GM23338 (cell line): ENCODE data around the gene SUGP1. TPM values are rescaled to one million over a fixed set of nuclear protein-coding genes. Genes with fewer than 3 reads are reported as not detected.

ENCODE experiments used
- ATAC-seq: fragments of 200-7000 bp; cut with Tn5 transposase; 3 replicates; pipeline ENCODE4 v1.9.1; 2020
- DNase-seq: peaks from one replicate; pipeline ENCODE4 v3.0.0-alpha.2; 2015; ENCODE audit warnings: low spot score
- H2AFZ ChIP-seq: fragments of 200-600 bp; sonication (generic); 2 replicates; pipeline ENCODE4 v1.8.0; 2016; ENCODE audit warnings: antibody characterized with exemption, mild to moderate bottlenecking, moderate library complexity
- H3F3A ChIP-seq: fragments of 200-600 bp; sonication (generic); replicated peaks from 2 replicates; pipeline ENCODE4 v1.8.0; 2017; ENCODE audit warnings: antibody characterized with exemption, mixed run types, low read depth
- H3K27ac ChIP-seq: fragments of 200-600 bp; sonication (generic); 2 replicates; pipeline ENCODE4 v1.6.1; 2016; ENCODE audit warnings: low read depth
- H3K27me3 ChIP-seq: fragments of 200-600 bp; sonication (generic); 2 replicates; pipeline ENCODE4 v1.8.0; 2016; ENCODE audit warnings: mild to moderate bottlenecking, mixed run types, moderate library complexity; ENCODE audit not compliant: insufficient read depth
- H3K36me3 ChIP-seq: fragments of 200-600 bp; sonication (generic); 2 replicates; pipeline ENCODE4 v1.8.0; 2016; ENCODE audit warnings: mild to moderate bottlenecking; ENCODE audit not compliant: insufficient read depth
- H3K4me1 ChIP-seq: fragments of 200-600 bp; sonication (generic); 2 replicates; pipeline ENCODE4 v1.8.0; 2016; ENCODE audit warnings: mild to moderate bottlenecking, moderate library complexity; ENCODE audit not compliant: insufficient read depth
- H3K4me2 ChIP-seq: fragments of 200-600 bp; sonication (generic); 2 replicates; pipeline ENCODE4 v1.7.1; 2017; ENCODE audit warnings: mixed run types
- H3K4me3 ChIP-seq: fragments of 200-600 bp; sonication (generic); 2 replicates; pipeline ENCODE4 v1.6.1; 2016; ENCODE audit warnings: mixed run types
- H3K79me2 ChIP-seq: fragments of 200-600 bp; sonication (generic); replicated peaks from 2 replicates; pipeline ENCODE4 v1.8.0; 2017; ENCODE audit warnings: mild to moderate bottlenecking; ENCODE audit not compliant: insufficient read depth
- H3K9me2 ChIP-seq: fragments of 200-600 bp; sonication (generic); 2 replicates; pipeline ENCODE4 v1.8.0; 2017; ENCODE audit not compliant: insufficient read depth
- H4K20me1 ChIP-seq: fragments of 200-600 bp; sonication (generic); replicated peaks from 2 replicates; pipeline ENCODE4 v1.8.0; 2017; ENCODE audit warnings: mild to moderate bottlenecking; ENCODE audit not compliant: insufficient read depth
- H3K27ac Mint-ChIP-seq: 2 replicates; pipeline ENCODE4 v1.8.0; 2020; ENCODE audit warnings: inconsistent platforms, mild to moderate bottlenecking, moderate library complexity, mixed read lengths
- H3K27me3 Mint-ChIP-seq: 3 replicates; pipeline ENCODE4 v1.8.0; 2022; ENCODE audit warnings: low read depth, mild to moderate bottlenecking, moderate library complexity, mixed read lengths, inconsistent platforms; ENCODE audit not compliant: insufficient read depth, poor library complexity
- H3K36me3 Mint-ChIP-seq: 3 replicates; pipeline ENCODE4 v1.8.0; 2021; ENCODE audit warnings: low read depth, mild to moderate bottlenecking, inconsistent platforms, moderate library complexity, mixed read lengths
- H3K4me1 Mint-ChIP-seq: 3 replicates; pipeline ENCODE4 v1.8.0; 2020; ENCODE audit warnings: mild to moderate bottlenecking, inconsistent platforms, mixed read lengths
- H3K4me3 Mint-ChIP-seq: 3 replicates; pipeline ENCODE4 v1.8.0; 2021; ENCODE audit warnings: moderate library complexity, mild to moderate bottlenecking, inconsistent platforms, mixed read lengths
- H3K9me3 Mint-ChIP-seq: 3 replicates; pipeline ENCODE4 v1.8.0; 2020; ENCODE audit warnings: moderate library complexity, mild to moderate bottlenecking, inconsistent platforms, mixed read lengths
- CREB1 ChIP-seq: fragments of 250-450 bp; sonication (Bioruptor Pico); IDR thresholded peaks from 2 replicates; pipeline ENCODE4 v1.5.0; 2020; ENCODE audit warnings: low read depth, mild to moderate bottlenecking, moderate library complexity
- EZH2 ChIP-seq: fragments of 200-600 bp; sonication (generic); IDR thresholded peaks from one replicate; pipeline ENCODE4 v1.8.0; 2017; ENCODE audit warnings: antibody characterized with exemption, mild to moderate bottlenecking, low read depth; ENCODE audit not compliant: unreplicated experiment
- EZH2phosphoT487 ChIP-seq: fragments of 200-600 bp; sonication (generic); IDR thresholded peaks from one replicate; pipeline ENCODE4 v1.8.1; 2018; ENCODE audit warnings: antibody characterized with exemption; ENCODE audit not compliant: unreplicated experiment
- JUNB ChIP-seq: IDR thresholded peaks from one replicate; pipeline ENCODE4 v1.6.1; 2016; ENCODE audit warnings: antibody characterized with exemption; ENCODE audit not compliant: unreplicated experiment
- NANOG ChIP-seq: IDR thresholded peaks from 2 replicates; pipeline ENCODE4 v1.6.1; 2016; ENCODE audit warnings: antibody characterized with exemption, borderline replicate concordance
- POLR2AphosphoS5 ChIP-seq: IDR thresholded peaks from 2 replicates; pipeline ENCODE4 v1.6.1; 2016; ENCODE audit warnings: antibody characterized with exemption, low read depth
- STAT1 ChIP-seq: IDR thresholded peaks from one replicate; pipeline ENCODE4 v1.6.1; 2016; ENCODE audit warnings: antibody characterized with exemption; ENCODE audit not compliant: unreplicated experiment
- ZNF114 ChIP-seq: fragments of 250-450 bp; sonication (Bioruptor Pico); IDR thresholded peaks from 2 replicates; pipeline ENCODE4 v1.5.0; 2020; ENCODE audit warnings: mild to moderate bottlenecking, moderate library complexity
- ZNF331 ChIP-seq: fragments of 250-450 bp; sonication (Bioruptor Pico); IDR thresholded peaks from 2 replicates; pipeline ENCODE4 v1.5.0; 2020; ENCODE audit warnings: low read depth, mild to moderate bottlenecking, moderate library complexity
- polyA plus RNA-seq: library from polyadenylated mRNA; unstranded; fragments of >200 nt; fragmentation: Nextera tagmentation; extraction: Ambion mirVana; gene quantifications from 2 replicates; pipeline ENCODE4 v1.2.1, GENCODE V29; 2016
- total RNA-seq: library from RNA; depleted of rRNA; stranded (reverse); fragments of >200 nt; shearing (Covaris generic); gene quantifications from 2 replicates; pipeline ENCODE4 v1.2.3, GENCODE V29; 2014
- TF ChIP-seq, protein P1 (sequence below), 2 experiments: fragments of 200-600 bp in 1 of 2; sonication (generic) in 1 of 2; conservative IDR thresholded peaks; 2 replicates each; pipeline versions ENCODE4 v1.5.1 to v1.6.1; 2016 to 2017; ENCODE audit warnings: antibody characterized with exemption in 2 of 2, low read depth in 2 of 2, mild to moderate bottlenecking in 2 of 2, moderate library complexity in 1 of 2
- TF ChIP-seq, protein P2 (sequence below): IDR thresholded peaks from 2 replicates; pipeline ENCODE4 v1.6.1; 2016; ENCODE audit warnings: antibody characterized with exemption
- TF ChIP-seq, protein P3 (sequence below): IDR thresholded peaks from one replicate; pipeline ENCODE4 v1.6.1; 2018; ENCODE audit warnings: antibody characterized with exemption; ENCODE audit not compliant: unreplicated experiment
- TF ChIP-seq, protein P4 (sequence below): fragments of 250-450 bp; sonication (Bioruptor Pico); IDR thresholded peaks from 2 replicates; pipeline ENCODE4 v1.5.0; 2020; ENCODE audit warnings: mild to moderate bottlenecking, moderate library complexity

The SUGP1 gene
- total and polyA plus RNA-seq, 2 experiments from 2014 or later = 38.6 to 61.6 TPM

DNA sequence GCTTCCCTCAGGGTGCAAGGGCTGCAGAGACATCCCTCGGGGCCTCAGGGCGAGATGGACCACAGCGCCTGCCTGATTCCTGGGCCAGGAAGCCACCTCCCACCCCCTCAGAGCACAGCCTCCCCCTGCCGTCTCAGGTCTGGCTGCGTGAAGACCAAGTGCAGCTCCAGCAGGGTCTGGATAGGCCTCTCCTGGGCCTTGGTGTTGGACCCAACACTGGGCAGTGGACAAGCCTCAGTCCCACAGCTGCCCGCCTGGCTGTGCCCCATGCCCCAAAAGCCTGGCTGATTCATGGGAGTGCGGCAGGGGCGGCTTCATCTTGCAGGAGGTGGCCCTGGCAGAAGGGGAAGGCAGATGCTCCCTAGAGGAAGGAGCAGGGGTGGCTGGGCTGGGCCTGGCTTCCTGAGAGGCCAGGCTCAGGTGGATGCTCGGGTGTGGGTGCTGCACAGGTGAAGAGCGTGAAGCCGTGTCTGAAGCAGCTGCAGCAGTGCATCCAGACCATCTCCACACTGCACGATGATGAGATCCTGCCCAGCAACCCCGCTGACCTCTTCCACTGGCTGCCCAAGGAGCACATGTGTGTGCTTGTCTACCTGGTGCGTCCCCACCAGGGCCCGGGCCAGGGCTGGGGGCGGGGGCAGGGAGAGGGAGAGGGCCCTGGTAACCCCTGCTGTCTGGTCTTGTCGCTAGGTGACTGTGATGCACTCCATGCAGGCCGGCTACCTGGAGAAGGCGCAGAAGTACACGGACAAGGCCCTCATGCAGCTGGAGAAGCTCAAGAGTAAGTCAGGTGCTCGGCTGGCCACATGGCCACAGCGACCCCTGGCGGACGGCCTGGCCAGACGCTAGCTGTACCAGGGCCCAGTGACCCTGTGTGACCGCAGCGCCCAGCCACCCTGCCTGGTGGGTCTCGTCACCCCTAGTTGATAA lies 22.0 kb upstream of the SUGP1 start:
- Histone ChIP-seq H4K20me1 (no peaks in the 10 kb centered on the region), H2AFZ (no peak overlapping the region), H3K4me2 (no peak overlapping the region), H3K27ac (no peak overlapping the region), H3K79me2 (no peaks in the 10 kb centered on the region), H3K4me1 (no peaks in the 10 kb centered on the region), H3K27me3 (no peaks in the 10 kb centered on the region), H3K9me2 (no peaks in the 10 kb centered on the region), H3K36me3 (0 out of 2 replicates have a peak, but pooled peaks cover 3% of the 10 kb centered on the region), H3K4me3 (no peak overlapping the region), H3F3A (no peaks in the 10 kb centered on the region)
- Mint-ChIP-seq H3K36me3 (peaks cover 60% of the 10 kb centered on the region), H3K27ac (no peak overlapping the region), H3K4me1 (no peaks in the 10 kb centered on the region), H3K9me3 (no peaks in the 10 kb centered on the region), H3K27me3 (peaks cover 7% of the 10 kb centered on the region), H3K4me3 (no peak overlapping the region)
- DNase-seq = peak; percentile 89
- peak; percentile 98 for ATAC-seq
- TF ChIP-seq, protein P1, sequence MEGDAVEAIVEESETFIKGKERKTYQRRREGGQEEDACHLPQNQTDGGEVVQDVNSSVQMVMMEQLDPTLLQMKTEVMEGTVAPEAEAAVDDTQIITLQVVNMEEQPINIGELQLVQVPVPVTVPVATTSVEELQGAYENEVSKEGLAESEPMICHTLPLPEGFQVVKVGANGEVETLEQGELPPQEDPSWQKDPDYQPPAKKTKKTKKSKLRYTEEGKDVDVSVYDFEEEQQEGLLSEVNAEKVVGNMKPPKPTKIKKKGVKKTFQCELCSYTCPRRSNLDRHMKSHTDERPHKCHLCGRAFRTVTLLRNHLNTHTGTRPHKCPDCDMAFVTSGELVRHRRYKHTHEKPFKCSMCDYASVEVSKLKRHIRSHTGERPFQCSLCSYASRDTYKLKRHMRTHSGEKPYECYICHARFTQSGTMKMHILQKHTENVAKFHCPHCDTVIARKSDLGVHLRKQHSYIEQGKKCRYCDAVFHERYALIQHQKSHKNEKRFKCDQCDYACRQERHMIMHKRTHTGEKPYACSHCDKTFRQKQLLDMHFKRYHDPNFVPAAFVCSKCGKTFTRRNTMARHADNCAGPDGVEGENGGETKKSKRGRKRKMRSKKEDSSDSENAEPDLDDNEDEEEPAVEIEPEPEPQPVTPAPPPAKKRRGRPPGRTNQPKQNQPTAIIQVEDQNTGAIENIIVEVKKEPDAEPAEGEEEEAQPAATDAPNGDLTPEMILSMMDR (conservative IDR thresholded peaks at IDR 0.05; ENCODE audit: low read depth in 2 of 2) = peak; percentile 91 to 98
- TF ChIP-seq STAT1 (no peak), NANOG (no peak), JUNB (no peak), CREB1 (0 out of 2 replicates have a peak, but pooled peaks have one; percentile 2), ZNF114 (CRISPR knock-in tag) (no peak), POLR2AphosphoS5 (no peak; the same call in 1 of the 2 replicates), EZH2 (no peak), EZH2phosphoT487 (no peak), ZNF331 (CRISPR knock-in tag) (no peak)
- TF ChIP-seq, protein P2, sequence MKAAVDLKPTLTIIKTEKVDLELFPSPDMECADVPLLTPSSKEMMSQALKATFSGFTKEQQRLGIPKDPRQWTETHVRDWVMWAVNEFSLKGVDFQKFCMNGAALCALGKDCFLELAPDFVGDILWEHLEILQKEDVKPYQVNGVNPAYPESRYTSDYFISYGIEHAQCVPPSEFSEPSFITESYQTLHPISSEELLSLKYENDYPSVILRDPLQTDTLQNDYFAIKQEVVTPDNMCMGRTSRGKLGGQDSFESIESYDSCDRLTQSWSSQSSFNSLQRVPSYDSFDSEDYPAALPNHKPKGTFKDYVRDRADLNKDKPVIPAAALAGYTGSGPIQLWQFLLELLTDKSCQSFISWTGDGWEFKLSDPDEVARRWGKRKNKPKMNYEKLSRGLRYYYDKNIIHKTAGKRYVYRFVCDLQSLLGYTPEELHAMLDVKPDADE = no peak
- TF ChIP-seq, protein P3, sequence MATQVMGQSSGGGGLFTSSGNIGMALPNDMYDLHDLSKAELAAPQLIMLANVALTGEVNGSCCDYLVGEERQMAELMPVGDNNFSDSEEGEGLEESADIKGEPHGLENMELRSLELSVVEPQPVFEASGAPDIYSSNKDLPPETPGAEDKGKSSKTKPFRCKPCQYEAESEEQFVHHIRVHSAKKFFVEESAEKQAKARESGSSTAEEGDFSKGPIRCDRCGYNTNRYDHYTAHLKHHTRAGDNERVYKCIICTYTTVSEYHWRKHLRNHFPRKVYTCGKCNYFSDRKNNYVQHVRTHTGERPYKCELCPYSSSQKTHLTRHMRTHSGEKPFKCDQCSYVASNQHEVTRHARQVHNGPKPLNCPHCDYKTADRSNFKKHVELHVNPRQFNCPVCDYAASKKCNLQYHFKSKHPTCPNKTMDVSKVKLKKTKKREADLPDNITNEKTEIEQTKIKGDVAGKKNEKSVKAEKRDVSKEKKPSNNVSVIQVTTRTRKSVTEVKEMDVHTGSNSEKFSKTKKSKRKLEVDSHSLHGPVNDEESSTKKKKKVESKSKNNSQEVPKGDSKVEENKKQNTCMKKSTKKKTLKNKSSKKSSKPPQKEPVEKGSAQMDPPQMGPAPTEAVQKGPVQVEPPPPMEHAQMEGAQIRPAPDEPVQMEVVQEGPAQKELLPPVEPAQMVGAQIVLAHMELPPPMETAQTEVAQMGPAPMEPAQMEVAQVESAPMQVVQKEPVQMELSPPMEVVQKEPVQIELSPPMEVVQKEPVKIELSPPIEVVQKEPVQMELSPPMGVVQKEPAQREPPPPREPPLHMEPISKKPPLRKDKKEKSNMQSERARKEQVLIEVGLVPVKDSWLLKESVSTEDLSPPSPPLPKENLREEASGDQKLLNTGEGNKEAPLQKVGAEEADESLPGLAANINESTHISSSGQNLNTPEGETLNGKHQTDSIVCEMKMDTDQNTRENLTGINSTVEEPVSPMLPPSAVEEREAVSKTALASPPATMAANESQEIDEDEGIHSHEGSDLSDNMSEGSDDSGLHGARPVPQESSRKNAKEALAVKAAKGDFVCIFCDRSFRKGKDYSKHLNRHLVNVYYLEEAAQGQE = no peak
- TF ChIP-seq, protein P4, sequence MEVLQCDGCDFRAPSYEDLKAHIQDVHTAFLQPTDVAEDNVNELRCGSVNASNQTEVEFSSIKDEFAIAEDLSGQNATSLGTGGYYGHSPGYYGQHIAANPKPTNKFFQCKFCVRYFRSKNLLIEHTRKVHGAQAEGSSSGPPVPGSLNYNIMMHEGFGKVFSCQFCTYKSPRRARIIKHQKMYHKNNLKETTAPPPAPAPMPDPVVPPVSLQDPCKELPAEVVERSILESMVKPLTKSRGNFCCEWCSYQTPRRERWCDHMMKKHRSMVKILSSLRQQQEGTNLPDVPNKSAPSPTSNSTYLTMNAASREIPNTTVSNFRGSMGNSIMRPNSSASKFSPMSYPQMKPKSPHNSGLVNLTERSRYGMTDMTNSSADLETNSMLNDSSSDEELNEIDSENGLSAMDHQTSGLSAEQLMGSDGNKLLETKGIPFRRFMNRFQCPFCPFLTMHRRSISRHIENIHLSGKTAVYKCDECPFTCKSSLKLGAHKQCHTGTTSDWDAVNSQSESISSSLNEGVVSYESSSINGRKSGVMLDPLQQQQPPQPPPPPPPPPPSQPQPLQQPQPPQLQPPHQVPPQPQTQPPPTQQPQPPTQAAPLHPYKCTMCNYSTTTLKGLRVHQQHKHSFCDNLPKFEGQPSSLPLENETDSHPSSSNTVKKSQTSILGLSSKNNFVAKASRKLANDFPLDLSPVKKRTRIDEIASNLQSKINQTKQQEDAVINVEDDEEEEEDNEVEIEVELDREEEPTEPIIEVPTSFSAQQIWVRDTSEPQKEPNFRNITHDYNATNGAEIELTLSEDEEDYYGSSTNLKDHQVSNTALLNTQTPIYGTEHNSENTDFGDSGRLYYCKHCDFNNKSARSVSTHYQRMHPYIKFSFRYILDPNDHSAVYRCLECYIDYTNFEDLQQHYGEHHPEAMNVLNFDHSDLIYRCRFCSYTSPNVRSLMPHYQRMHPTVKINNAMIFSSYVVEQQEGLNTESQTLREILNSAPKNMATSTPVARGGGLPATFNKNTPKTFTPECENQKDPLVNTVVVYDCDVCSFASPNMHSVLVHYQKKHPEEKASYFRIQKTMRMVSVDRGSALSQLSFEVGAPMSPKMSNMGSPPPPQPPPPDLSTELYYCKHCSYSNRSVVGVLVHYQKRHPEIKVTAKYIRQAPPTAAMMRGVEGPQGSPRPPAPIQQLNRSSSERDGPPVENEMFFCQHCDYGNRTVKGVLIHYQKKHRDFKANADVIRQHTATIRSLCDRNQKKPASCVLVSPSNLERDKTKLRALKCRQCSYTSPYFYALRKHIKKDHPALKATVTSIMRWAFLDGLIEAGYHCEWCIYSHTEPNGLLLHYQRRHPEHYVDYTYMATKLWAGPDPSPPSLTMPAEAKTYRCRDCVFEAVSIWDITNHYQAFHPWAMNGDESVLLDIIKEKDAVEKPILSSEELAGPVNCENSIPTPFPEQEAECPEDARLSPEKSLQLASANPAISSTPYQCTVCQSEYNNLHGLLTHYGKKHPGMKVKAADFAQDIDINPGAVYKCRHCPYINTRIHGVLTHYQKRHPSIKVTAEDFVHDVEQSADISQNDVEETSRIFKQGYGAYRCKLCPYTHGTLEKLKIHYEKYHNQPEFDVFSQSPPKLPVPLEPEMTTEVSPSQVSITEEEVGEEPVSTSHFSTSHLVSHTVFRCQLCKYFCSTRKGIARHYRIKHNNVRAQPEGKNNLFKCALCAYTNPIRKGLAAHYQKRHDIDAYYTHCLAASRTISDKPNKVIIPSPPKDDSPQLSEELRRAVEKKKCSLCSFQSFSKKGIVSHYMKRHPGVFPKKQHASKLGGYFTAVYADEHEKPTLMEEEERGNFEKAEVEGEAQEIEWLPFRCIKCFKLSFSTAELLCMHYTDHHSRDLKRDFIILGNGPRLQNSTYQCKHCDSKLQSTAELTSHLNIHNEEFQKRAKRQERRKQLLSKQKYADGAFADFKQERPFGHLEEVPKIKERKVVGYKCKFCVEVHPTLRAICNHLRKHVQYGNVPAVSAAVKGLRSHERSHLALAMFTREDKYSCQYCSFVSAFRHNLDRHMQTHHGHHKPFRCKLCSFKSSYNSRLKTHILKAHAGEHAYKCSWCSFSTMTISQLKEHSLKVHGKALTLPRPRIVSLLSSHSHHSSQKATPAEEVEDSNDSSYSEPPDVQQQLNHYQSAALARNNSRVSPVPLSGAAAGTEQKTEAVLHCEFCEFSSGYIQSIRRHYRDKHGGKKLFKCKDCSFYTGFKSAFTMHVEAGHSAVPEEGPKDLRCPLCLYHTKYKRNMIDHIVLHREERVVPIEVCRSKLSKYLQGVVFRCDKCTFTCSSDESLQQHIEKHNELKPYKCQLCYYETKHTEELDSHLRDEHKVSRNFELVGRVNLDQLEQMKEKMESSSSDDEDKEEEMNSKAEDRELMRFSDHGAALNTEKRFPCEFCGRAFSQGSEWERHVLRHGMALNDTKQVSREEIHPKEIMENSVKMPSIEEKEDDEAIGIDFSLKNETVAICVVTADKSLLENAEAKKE (CRISPR knock-in tag) = no peak
